Neutrophil (primary cell): ENCODE data around the gene PMVK.

Source experiments
- H3K27ac ChIP-seq: fragments of 200-600 bp; sonication (generic); 2 replicates; pipeline ENCODE4 v1.5.1; 2016; ENCODE audit warnings: mild to moderate bottlenecking, moderate library complexity
- H3K27me3 ChIP-seq: fragments of 200-600 bp; sonication (generic); 2 replicates; pipeline ENCODE4 v1.6.0; 2016; ENCODE audit warnings: mild to moderate bottlenecking
- H3K36me3 ChIP-seq: fragments of 200-600 bp; sonication (generic); 2 replicates; pipeline ENCODE4 v1.5.1; 2017
- H3K4me1 ChIP-seq, 2 experiments: fragments of 200-600 bp in 1 of 2; sonication (generic) in 1 of 2; 1 replicate in 1 of 2; 2 replicates in 1 of 2; pipeline versions ENCODE4 v1.5.1 to v1.6.1; 2013 to 2016; ENCODE audit warnings: low read depth in 1 of 2, low read length in 1 of 2, mild to moderate bottlenecking in 1 of 2, moderate library complexity in 1 of 2; ENCODE audit not compliant: control insufficient read depth in 1 of 2, insufficient read depth in 1 of 2
- H3K4me3 ChIP-seq, 2 experiments: fragments of 200-600 bp in 1 of 2; sonication (generic) in 1 of 2; 1 replicate in 1 of 2; 2 replicates in 1 of 2; pipeline ENCODE4 v1.5.1; 2013 to 2016; ENCODE audit warnings: low read depth in 1 of 2, low read length in 1 of 2, mild to moderate bottlenecking in 1 of 2, moderate library complexity in 1 of 2
- H3K9me3 ChIP-seq: fragments of 200-600 bp; sonication (generic); 2 replicates; pipeline ENCODE4 v1.5.1; 2016
- TF ChIP-seq, protein P1 (sequence below): fragments of 200-600 bp; sonication (generic); IDR thresholded peaks from 2 replicates; pipeline ENCODE4 v1.5.1; 2016; ENCODE audit warnings: antibody characterized with exemption

The PMVK gene

DNA sequence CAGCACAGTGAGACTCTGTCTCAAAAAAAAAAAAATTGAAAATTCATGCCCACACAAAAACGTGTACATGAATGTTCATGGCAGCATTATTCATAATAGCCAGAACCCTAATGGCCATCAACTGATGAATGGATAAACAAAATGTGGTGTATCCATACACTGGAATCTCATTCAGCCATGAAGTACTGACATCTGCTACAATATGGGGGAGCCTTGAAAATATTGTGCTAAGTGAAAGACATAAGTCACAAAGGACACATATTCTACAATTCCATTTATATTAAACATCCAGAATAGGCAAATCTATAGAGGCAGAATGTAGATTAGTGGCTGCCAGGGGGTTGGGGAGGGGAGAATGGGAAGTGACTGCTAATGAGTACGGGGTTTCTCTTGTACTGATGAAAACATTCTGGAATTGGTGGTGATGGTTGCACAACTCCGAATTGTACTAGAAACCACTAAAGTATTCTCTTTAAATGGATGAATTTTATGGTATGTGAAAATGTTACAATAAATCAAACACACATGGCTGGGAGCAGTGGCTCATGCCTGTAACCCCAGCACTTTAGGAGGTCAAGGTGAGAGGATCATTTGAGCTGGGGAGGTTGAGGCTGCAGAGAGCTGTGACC is 33.5 kb downstream of the PMVK start:
- no peaks in the 10 kb centered on the region for H3K27me3 ChIP-seq
- no peaks in the 10 kb centered on the region for H3K36me3 ChIP-seq
- no peaks in the 10 kb centered on the region for H3K4me1 ChIP-seq
- H3K9me3 ChIP-seq = no peaks in the 10 kb centered on the region
- TF ChIP-seq, protein P1, sequence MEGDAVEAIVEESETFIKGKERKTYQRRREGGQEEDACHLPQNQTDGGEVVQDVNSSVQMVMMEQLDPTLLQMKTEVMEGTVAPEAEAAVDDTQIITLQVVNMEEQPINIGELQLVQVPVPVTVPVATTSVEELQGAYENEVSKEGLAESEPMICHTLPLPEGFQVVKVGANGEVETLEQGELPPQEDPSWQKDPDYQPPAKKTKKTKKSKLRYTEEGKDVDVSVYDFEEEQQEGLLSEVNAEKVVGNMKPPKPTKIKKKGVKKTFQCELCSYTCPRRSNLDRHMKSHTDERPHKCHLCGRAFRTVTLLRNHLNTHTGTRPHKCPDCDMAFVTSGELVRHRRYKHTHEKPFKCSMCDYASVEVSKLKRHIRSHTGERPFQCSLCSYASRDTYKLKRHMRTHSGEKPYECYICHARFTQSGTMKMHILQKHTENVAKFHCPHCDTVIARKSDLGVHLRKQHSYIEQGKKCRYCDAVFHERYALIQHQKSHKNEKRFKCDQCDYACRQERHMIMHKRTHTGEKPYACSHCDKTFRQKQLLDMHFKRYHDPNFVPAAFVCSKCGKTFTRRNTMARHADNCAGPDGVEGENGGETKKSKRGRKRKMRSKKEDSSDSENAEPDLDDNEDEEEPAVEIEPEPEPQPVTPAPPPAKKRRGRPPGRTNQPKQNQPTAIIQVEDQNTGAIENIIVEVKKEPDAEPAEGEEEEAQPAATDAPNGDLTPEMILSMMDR = no peak
- no peak overlapping the region for H3K4me3 ChIP-seq
- no peak overlapping the region for H3K27ac ChIP-seq

- Histone ChIP-seq H3K9me3 (no peaks in the 10 kb centered on the region), H3K4me1 (no peaks in the 10 kb centered on the region), H3K27me3 (no peaks in the 10 kb centered on the region), H3K4me3 (no peak overlapping the region), H3K36me3 (no peaks in the 10 kb centered on the region), H3K27ac (no peak overlapping the region)
- TF ChIP-seq, protein P1 = no peak
Observed at GRCh38 chr1:154901591-154901990, 34.9 kb downstream of the PMVK start.

GRCh38 chr1:154899041-154899440 is 37.5 kb downstream of the PMVK start:
- TF ChIP-seq, protein P1 = no peak
- Histone ChIP-seq H3K9me3 (no peaks in the 10 kb centered on the region), H3K27me3 (no peaks in the 10 kb centered on the region), H3K4me1 (no peaks in the 10 kb centered on the region), H3K36me3 (no peaks in the 10 kb centered on the region), H3K27ac (no peak overlapping the region), H3K4me3 (no peak overlapping the region)

DNA sequence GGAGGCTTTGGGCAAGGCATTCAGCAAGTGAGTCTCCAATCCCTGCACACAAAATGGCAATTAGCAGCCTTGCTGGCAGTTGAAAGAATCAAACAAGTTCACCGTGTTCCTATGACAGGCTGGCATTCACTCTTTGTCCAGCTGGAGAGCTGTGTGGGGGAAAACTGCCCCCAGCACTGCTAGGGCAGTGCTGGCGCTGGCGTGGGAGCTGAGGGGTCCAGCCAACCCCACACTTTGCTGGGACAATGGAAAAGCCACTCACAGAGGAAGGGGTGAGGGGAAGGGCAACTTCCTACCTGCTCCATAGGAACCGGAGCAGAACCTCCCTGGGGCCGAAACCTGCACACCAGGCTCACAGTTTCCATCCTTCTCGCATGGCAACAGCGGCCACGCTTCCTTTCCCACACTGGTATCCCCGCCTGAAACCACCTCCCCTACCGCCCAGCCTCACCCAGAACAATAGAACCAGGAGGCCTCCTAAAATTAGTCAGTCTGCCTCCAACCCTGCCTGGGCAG is 39.7 kb downstream of the PMVK start:
- Histone ChIP-seq H3K4me1 (no peaks in the 10 kb centered on the region), H3K9me3 (no peaks in the 10 kb centered on the region), H3K4me3 (no peak overlapping the region), H3K27me3 (no peaks in the 10 kb centered on the region), H3K36me3 (no peaks in the 10 kb centered on the region), H3K27ac (no peak overlapping the region)
- TF ChIP-seq, protein P1 = no peak

DNA sequence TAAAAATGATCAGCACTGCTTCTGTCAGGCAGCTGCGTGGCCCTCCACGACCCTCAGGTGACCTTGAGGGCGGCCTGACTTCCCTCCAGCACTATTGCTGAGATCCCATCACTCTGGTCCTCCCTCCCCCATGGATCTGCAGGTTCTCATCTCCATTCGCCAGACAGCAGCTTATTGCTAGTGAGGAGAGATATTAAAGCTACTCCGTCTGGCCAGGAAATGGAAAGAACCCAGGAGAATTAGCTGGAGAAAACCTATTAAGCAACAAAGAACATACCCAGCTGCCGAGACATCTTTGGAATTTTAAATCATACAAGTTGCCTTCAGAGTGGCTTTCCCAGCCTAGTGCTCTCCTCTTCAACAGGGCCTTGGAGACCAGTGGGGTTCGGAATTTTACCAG is 40.7 kb downstream of the PMVK start:
- H3K36me3 ChIP-seq = no peaks in the 10 kb centered on the region
- TF ChIP-seq, protein P1 = no peak
- H3K27ac ChIP-seq = no peak overlapping the region
- no peaks in the 10 kb centered on the region for H3K27me3 ChIP-seq
- H3K4me1 ChIP-seq = no peaks in the 10 kb centered on the region
- no peaks in the 10 kb centered on the region for H3K9me3 ChIP-seq
- no peak overlapping the region for H3K4me3 ChIP-seq
